MCF 10A (cell line): ENCODE results near the gene LETM1. TPM values are rescaled to one million over a fixed set of nuclear protein-coding genes. Genes with fewer than 3 reads are reported as not detected.

Experiments used
- BruUV-seq: library from RNA; stranded (reverse); fragments of 400-500 nt; replicated peaks from 2 replicates; lab custom pipeline; 2021; lab: Mats Ljungman, UMichigan
- CTCF ChIA-PET: fragments of 300-600 bp; sonication (Branson Sonifier 250); formaldehyde crosslinking; extraction: SDS; loops from one replicate; lab custom pipeline; 2021; ENCODE audit warnings: antibody characterized with exemption, inconsistent platforms; lab: Yijun Ruan, JAX
- POLR2A ChIA-PET: fragments of 300-600, 350-650 bp; sonication (Branson Sonifier 250); formaldehyde crosslinking; extraction: SDS; loops from one replicate; lab custom pipeline; 2020; ENCODE audit warnings: antibody characterized with exemption, inconsistent platforms; lab: Yijun Ruan, JAX
- DNase-seq: peaks from one replicate; pipeline ENCODE4 v3.0.0-alpha.2; 2018; ENCODE audit not compliant: unreplicated experiment
- H3K27ac Mint-ChIP-seq: one replicate; pipeline ENCODE4 v1.8.0; 2022; ENCODE audit warnings: mild to moderate bottlenecking, low read depth, mixed read lengths; ENCODE audit not compliant: unreplicated experiment
- H3K27me3 Mint-ChIP-seq: one replicate; pipeline ENCODE4 v1.8.0; 2022; ENCODE audit warnings: mixed read lengths; ENCODE audit not compliant: insufficient read depth, unreplicated experiment
- H3K36me3 Mint-ChIP-seq: one replicate; pipeline ENCODE4 v1.8.0; 2022; ENCODE audit warnings: mild to moderate bottlenecking, moderate library complexity, mixed read lengths; ENCODE audit not compliant: insufficient read depth, unreplicated experiment
- H3K4me1 Mint-ChIP-seq: one replicate; pipeline ENCODE4 v1.8.0; 2022; ENCODE audit warnings: mixed read lengths; ENCODE audit not compliant: insufficient read depth, unreplicated experiment
- H3K4me3 Mint-ChIP-seq: one replicate; pipeline ENCODE4 v1.8.0; 2022; ENCODE audit warnings: mild to moderate bottlenecking, moderate library complexity, mixed read lengths; ENCODE audit not compliant: unreplicated experiment
- H3K9me3 Mint-ChIP-seq: one replicate; pipeline ENCODE4 v1.8.0; 2022; ENCODE audit warnings: mixed read lengths; ENCODE audit not compliant: unreplicated experiment
- CTCF ChIP-seq: fragments of 200-600 bp; IDR thresholded peaks from one replicate; pipeline ENCODE4 v1.8.0; 2022; ENCODE audit warnings: antibody characterized with exemption, mild to moderate bottlenecking; ENCODE audit not compliant: unreplicated experiment
- intact Hi-C: fragments of 100-400 bp; cut with micrococcal nuclease; formaldehyde crosslinking; loops from 2 replicates; pipeline ENCODE4 v1.14.1; 2022
- total RNA-seq: library from RNA; stranded (reverse); gene quantifications from 2 replicates; pipeline ENCODE4 v1.2.3, GENCODE V29; 2022

Gene LETM1
- total RNA-seq, 1 experiment from 2014 or later: 85.0 TPM

DNA sequence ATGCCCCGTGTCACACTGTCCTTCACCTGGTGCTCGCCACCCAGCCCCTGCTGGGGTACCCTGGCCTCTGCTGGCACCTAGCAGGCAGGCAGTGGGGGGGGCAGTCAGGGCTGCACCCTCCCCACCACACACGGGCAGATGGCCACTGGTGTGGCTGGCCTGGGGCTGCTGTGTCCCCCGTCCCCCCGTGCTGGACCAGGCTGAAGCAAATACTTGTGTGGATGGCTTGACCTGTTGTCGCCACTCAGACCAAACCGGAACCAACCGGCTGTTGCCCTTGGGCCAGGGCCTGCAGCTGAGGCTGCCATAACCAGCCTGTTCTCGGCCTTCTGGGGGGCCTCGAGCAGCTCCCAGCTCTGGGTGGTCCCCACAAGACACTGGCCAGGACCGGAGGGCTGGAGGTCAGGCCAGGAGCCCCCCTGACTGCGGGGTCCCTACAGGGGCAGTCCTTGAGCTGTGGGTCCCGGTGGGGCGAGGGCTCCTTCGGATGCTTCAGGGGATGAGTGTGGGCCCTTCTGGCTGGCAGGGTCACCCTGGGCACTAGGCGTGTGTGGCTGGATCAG lies 58.6 kb downstream of the LETM1 start:
- no peaks in the 10 kb centered on the region for H3K9me3 Mint-ChIP-seq
- no TSS peak for BruUV-seq
- no peaks in the 10 kb centered on the region for H3K36me3 Mint-ChIP-seq
- ChIA-PET CTCF (interaction anchor here (0.6 to 2.2 kb wide), 8 partner anchors 10 to 113 kb away, joined by 4 to 16 read pairs (median 4); no protein-coding TSS in a partner anchor), POLR2A (no interaction called here)
- no peaks in the 10 kb centered on the region for H3K4me1 Mint-ChIP-seq
- no peaks in the 10 kb centered on the region for H3K27me3 Mint-ChIP-seq
- no peak overlapping the region for H3K4me3 Mint-ChIP-seq
- H3K27ac Mint-ChIP-seq: no peak overlapping the region
- DNase-seq: no peak
- intact Hi-C loops: no loop called here
- TF ChIP-seq CTCF: no peak

GRCh38 chr4:1796486-1797204 lies 59.3 kb downstream of the LETM1 start:
- no peak overlapping the region for H3K4me3 Mint-ChIP-seq
- H3K9me3 Mint-ChIP-seq: no peaks in the 10 kb centered on the region
- DNase-seq: no peak
- POLR2A ChIA-PET: interaction anchor here (0.7 to 1.6 kb wide), 3 partner anchors 17 to 64 kb away, joined by 3 read pairs; no protein-coding TSS in a partner anchor
- intact Hi-C loops: no loop called here
- H3K27ac Mint-ChIP-seq: no peak overlapping the region
- no peak for TF ChIP-seq CTCF
- no peaks in the 10 kb centered on the region for H3K4me1 Mint-ChIP-seq
- no peaks in the 10 kb centered on the region for H3K36me3 Mint-ChIP-seq
- CTCF ChIA-PET: interaction anchor here (1.2 to 2.2 kb wide), 4 partner anchors 11 to 49 kb away, joined by 4 to 16 read pairs (median 6); no protein-coding TSS in a partner anchor
- no peaks in the 10 kb centered on the region for H3K27me3 Mint-ChIP-seq
- BruUV-seq: no TSS peak

DNA sequence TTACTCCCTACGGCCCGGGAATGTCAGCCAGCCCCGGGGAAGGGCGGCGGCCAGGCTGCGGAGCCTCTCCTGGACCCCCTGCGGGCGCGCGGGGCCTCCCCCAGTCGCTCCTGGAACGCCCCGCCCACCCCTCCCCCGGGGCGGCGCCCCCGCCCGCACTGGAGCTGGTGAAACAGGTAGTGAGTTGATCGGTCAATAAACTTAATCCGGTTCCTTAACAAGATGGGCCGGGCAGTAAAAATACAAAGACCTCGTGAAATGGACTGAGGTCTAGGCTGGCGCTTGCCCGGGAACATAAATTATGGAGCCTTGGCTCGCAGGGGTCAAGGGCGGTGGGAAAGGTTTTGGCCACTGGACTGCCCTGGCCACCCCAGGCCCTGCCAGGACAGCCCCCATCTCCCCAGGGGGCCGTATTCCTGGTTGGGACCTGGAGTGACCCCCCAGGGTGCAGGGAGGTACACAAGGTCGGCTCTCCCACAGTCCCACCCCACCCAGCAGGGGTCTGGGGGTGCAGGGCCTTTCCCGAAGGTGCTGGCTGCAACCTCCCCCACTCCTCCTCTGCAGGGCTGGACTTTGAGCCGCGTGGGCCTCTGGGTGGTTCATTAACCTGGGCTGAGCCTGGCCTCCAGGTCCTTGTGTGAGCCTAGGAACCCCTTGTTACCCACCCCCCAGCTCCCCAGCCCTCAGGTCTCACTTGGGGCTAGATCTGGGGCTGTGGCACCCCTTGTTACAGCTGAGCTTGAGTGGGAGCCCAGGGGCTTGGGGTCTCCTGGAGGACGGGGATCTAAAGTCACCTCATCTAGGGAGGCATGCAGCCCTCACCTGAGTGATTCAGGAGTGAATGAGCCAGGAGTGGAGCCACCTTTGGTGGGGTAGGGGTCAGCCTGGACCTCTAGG lies 60.4 kb downstream of the LETM1 start:
- no TSS peak for BruUV-seq
- Mint-ChIP-seq H3K27me3 (no peaks in the 10 kb centered on the region), H3K4me3 (no peak overlapping the region), H3K36me3 (peaks cover 4% of the 10 kb centered on the region), H3K27ac (no peak overlapping the region), H3K9me3 (no peaks in the 10 kb centered on the region), H3K4me1 (peaks cover 4% of the 10 kb centered on the region)
- no peak for TF ChIP-seq CTCF
- intact Hi-C loops: no loop called here
- ChIA-PET POLR2A (interaction anchor here (0.7 to 1.6 kb wide), 4 partner anchors 18 to 63 kb away, joined by 3 to 4 read pairs (median 3); no protein-coding TSS in a partner anchor), CTCF (interaction anchor here (0.6 to 2.2 kb wide), 7 partner anchors 12 to 114 kb away, joined by 3 to 16 read pairs (median 5); no protein-coding TSS in a partner anchor)
- no peak for DNase-seq
